Endothelial cell (in vitro differentiated cells): ENCODE results near the gene EGFLAM. TPM values are rescaled to one million over a fixed set of nuclear protein-coding genes. Genes with fewer than 3 reads are reported as not detected.

Source experiments
- DNase-seq: peaks from one replicate; pipeline ENCODE4 v3.0.0; 2021; ENCODE audit warnings: low spot score
- H3K27ac Mint-ChIP-seq: one replicate; pipeline ENCODE4 v1.8.0; 2021; ENCODE audit warnings: mixed read lengths, inconsistent platforms; ENCODE audit not compliant: unreplicated experiment
- H3K27me3 Mint-ChIP-seq: one replicate; pipeline ENCODE4 v1.8.0; 2021; ENCODE audit warnings: mild to moderate bottlenecking, moderate library complexity, mixed read lengths, inconsistent platforms; ENCODE audit not compliant: unreplicated experiment
- H3K36me3 Mint-ChIP-seq: one replicate; pipeline ENCODE4 v1.8.0; 2021; ENCODE audit warnings: mild to moderate bottlenecking, low read depth, mixed read lengths, inconsistent platforms; ENCODE audit not compliant: unreplicated experiment
- H3K4me1 Mint-ChIP-seq: one replicate; pipeline ENCODE4 v1.8.0; 2021; ENCODE audit warnings: mild to moderate bottlenecking, mixed read lengths, inconsistent platforms; ENCODE audit not compliant: unreplicated experiment
- H3K4me3 Mint-ChIP-seq: one replicate; pipeline ENCODE4 v1.8.0; 2021; ENCODE audit warnings: mild to moderate bottlenecking, mixed read lengths, inconsistent platforms; ENCODE audit not compliant: unreplicated experiment
- H3K9me3 Mint-ChIP-seq: one replicate; pipeline ENCODE4 v1.8.0; 2021; ENCODE audit warnings: mixed read lengths, inconsistent platforms; ENCODE audit not compliant: unreplicated experiment
- total RNA-seq: library from RNA; stranded (reverse); fragmentation: NEBNext Ultra II Directional; extraction: Animal tissue kit (Norgen Biotek cat#: 25700); gene quantifications from one replicate; pipeline ENCODE4 v1.2.1, GENCODE V29; 2021; ENCODE audit not compliant: unreplicated experiment
- TF ChIP-seq, protein P1 (sequence below): fragments of 200-600 bp; sonication (generic); IDR thresholded peaks from one replicate; pipeline ENCODE4 v1.5.0; 2021; ENCODE audit warnings: antibody characterized with exemption; ENCODE audit not compliant: unreplicated experiment

Gene EGFLAM
- total RNA-seq, 1 donor from 2014 or later = 29.6 TPM

DNA sequence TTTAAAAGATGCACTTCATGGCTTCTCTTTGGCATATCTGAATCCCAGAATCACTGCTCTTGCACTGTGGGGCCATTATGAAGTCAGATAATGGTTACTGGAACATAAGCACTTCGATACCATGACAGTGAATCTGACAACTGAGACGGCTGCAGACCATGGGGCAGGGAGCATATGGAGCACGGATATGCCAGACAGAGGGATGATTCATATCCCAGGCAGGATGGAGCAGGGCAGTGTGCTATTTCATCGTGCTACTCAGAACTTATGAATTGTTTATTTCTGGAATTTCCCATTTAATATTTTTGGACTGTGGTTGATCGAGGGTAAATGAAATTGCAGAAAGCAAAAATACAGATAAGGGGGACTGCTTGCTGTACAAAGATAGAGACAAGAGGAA lies 145.0 kb downstream of the EGFLAM start:
- H3K9me3 Mint-ChIP-seq = no peaks in the 10 kb centered on the region
- H3K27ac Mint-ChIP-seq = no peak overlapping the region
- peaks cover 3% of the 10 kb centered on the region for H3K27me3 Mint-ChIP-seq
- no peak overlapping the region for H3K4me3 Mint-ChIP-seq
- no peak for DNase-seq
- TF ChIP-seq, protein P1, sequence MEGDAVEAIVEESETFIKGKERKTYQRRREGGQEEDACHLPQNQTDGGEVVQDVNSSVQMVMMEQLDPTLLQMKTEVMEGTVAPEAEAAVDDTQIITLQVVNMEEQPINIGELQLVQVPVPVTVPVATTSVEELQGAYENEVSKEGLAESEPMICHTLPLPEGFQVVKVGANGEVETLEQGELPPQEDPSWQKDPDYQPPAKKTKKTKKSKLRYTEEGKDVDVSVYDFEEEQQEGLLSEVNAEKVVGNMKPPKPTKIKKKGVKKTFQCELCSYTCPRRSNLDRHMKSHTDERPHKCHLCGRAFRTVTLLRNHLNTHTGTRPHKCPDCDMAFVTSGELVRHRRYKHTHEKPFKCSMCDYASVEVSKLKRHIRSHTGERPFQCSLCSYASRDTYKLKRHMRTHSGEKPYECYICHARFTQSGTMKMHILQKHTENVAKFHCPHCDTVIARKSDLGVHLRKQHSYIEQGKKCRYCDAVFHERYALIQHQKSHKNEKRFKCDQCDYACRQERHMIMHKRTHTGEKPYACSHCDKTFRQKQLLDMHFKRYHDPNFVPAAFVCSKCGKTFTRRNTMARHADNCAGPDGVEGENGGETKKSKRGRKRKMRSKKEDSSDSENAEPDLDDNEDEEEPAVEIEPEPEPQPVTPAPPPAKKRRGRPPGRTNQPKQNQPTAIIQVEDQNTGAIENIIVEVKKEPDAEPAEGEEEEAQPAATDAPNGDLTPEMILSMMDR = no peak
- H3K36me3 Mint-ChIP-seq = no peaks in the 10 kb centered on the region
- H3K4me1 Mint-ChIP-seq = no peaks in the 10 kb centered on the region

DNA sequence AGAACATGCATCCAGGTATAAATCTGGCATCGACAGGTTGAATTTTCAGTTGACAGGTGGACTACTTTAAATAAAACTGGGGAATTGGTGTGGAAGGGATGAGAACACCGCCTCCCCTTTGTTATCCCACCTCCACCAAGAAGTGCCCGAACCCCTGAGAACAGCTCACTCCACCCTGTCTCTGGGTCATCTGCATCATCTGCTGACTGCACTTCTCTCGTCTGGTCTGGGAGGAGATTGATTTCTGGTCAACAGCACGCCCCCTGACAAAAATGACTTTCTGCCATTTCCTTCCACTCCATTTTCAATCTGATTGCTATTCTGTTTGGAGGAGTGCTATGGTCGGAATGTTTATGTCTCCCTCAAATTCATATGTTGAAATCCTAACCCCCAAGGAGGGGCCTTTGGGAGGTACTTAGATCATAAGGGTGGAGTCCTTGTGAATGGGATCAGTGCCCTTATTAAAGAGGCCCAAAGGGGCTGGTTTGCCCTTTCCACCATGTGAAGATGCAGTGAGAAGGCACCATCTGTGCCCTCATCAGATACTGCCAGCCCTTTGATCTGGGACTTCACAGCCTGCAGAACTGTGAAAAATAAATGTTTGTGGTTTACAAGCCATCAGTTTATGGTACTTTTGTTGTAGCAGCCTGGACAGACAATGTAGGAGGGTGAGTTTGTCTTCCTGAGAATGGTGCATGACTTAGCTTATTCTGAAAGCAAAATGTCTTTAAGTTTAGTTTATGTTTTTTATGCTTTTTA lies 145.7 kb downstream of the EGFLAM start:
- TF ChIP-seq, protein P1 = no peak
- no peaks in the 10 kb centered on the region for H3K9me3 Mint-ChIP-seq
- peaks cover 3% of the 10 kb centered on the region for H3K27me3 Mint-ChIP-seq
- H3K27ac Mint-ChIP-seq = no peak overlapping the region
- H3K36me3 Mint-ChIP-seq = no peaks in the 10 kb centered on the region
- H3K4me1 Mint-ChIP-seq = no peaks in the 10 kb centered on the region
- no peak for DNase-seq
- no peak overlapping the region for H3K4me3 Mint-ChIP-seq

DNA sequence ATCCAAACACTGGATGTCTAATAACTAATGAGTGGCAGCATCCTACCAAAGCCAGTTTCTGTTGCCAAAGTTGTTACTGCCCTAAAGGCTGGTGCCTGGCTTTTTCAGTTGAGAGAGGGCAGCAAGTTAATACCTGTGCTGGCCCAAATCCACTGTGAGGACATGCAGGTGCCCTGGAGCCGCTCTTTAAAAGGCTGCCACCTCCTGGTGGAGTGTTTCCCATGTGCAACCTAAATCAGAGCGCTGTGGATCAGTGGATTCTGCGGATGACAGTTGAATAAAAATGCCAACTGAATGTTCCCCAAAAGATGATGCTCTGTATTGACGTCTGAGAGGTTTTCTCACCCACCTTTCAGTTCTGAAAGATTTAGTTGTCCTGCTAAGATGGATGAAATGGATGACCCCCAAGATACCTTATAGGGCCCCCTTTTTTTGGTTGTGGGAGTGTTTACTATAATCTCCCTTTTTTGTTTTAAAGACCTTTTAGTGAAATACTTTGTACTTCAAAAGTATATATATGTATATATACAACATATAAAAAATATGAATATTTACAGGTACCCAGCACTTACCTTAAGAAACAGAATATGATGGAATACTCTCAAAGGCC lies 146.4 kb downstream of the EGFLAM start:
- DNase-seq = peak; percentile 54
- H3K27ac Mint-ChIP-seq = no peak overlapping the region

DNA sequence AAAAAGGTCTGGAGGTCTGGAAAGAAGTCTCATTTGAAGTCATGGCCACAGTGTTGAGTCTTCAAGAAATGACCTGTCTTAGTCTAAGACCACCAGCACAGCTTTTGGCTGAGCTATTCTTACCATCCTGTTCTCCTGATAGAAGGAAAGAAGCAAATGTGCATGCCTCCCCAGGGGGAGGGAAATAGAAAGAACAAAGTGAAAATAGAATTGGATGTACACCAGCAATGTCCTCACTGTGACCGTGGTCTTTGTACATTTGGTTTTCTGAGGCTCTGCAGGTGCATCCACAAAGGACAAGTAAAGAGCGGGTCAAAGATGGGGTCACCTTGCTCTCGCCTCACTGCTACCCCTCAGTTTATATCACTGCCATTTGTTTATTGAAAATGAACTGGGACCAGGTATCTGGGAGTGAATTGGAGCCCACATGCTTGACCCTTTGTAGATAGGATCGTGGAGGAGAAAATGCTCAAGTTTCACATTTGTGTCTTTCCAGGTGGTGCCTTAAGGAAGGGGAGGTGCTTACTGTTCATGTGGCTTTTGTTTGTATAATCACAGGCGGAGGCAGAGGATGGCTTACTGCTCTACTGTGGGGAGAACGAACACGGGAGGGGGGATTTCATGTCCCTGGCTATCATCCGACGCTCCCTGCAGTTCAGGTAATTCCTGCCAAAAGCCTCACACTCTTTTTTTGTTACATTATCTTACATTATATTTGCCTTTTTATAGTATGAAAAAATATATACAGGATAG lies 150.3 kb downstream of the EGFLAM start:
- H3K36me3 Mint-ChIP-seq = no peaks in the 10 kb centered on the region

More for the DNA sequence above, 146.4 kb downstream of the EGFLAM start:
- H3K4me1 Mint-ChIP-seq = no peaks in the 10 kb centered on the region
- TF ChIP-seq, protein P1 = no peak
- no peak overlapping the region for H3K4me3 Mint-ChIP-seq
- no peaks in the 10 kb centered on the region for H3K36me3 Mint-ChIP-seq
- H3K27me3 Mint-ChIP-seq = peaks cover 3% of the 10 kb centered on the region
- H3K9me3 Mint-ChIP-seq = no peaks in the 10 kb centered on the region

More for the DNA sequence above, 150.3 kb downstream of the EGFLAM start:
- Mint-ChIP-seq H3K4me3 (no peak overlapping the region), H3K27ac (no peak overlapping the region), H3K27me3 (no peaks in the 10 kb centered on the region), H3K4me1 (no peaks in the 10 kb centered on the region), H3K9me3 (no peaks in the 10 kb centered on the region)
- no peak for DNase-seq
- TF ChIP-seq, protein P1 = no peak
